Endothelial cell of umbilical vein (primary cell): ENCODE measurements around the gene DPH2. TPM values are rescaled to one million over a fixed set of nuclear protein-coding genes. Genes with fewer than 3 reads are reported as not detected.

Experiments
- BruUV-seq: library from RNA; stranded (reverse); fragments of 400-500 nt; replicated peaks from 2 replicates; lab custom pipeline; 2021; lab: Mats Ljungman, UMichigan
- CTCF ChIA-PET: fragments of 300-600, 350-600 bp; sonication (Branson Sonifier 250); formaldehyde crosslinking; loops from one replicate; lab custom pipeline; 2021; ENCODE audit warnings: antibody characterized with exemption, inconsistent platforms; lab: Charles Lee
- POLR2A ChIA-PET: fragments of 300-600, 350-600 bp; sonication (Branson Sonifier 250); formaldehyde crosslinking; loops from one replicate; lab custom pipeline; 2021; ENCODE audit warnings: antibody characterized with exemption, inconsistent platforms; lab: Charles Lee
- DNase-seq: peaks from one replicate; pipeline ENCODE4 v3.0.0-alpha.2; 2011; ENCODE audit warnings: low read depth, low spot score
- FAIRE-seq: peaks from 2 replicates; lab custom pipeline; 2011; peaks lifted over from hg19 to GRCh38; lab: Jason Lieb, UNC
- H2AFZ ChIP-seq: 2 replicates; pipeline ENCODE4 v1.6.0; 2012; ENCODE audit warnings: low read depth, low read length, control low read depth, inconsistent platforms
- H3K27ac ChIP-seq: 2 replicates; pipeline ENCODE4 v1.5.1; 2011; ENCODE audit warnings: low read depth, mild to moderate bottlenecking, control low read depth, low read length, moderate library complexity; ENCODE audit not compliant: insufficient read depth
- H3K27me3 ChIP-seq, 2 experiments: 2 replicates each; pipeline versions ENCODE4 v1.6.0 to v1.6.1; 2011; ENCODE audit warnings: low read length in 2 of 2, mixed read lengths in 1 of 2; ENCODE audit not compliant: control insufficient read depth in 2 of 2, insufficient read depth in 2 of 2
- H3K36me3 ChIP-seq, 2 experiments: 2 replicates in 1 of 2; 3 replicates in 1 of 2; pipeline ENCODE4 v1.5.1; 2011; ENCODE audit warnings: low read length in 2 of 2, mild to moderate bottlenecking in 1 of 2, moderate library complexity in 1 of 2; ENCODE audit not compliant: control insufficient read depth in 2 of 2, insufficient read depth in 2 of 2; ENCODE audit errors: extremely low read depth in 1 of 2
- H3K4me1 ChIP-seq: 3 replicates; pipeline ENCODE4 v1.5.1; 2011; ENCODE audit warnings: mild to moderate bottlenecking, low read length; ENCODE audit not compliant: control insufficient read depth, insufficient read depth; ENCODE audit errors: extremely low read depth
- H3K4me2 ChIP-seq: 2 replicates; pipeline ENCODE4 v1.6.1; 2011; ENCODE audit warnings: low read length, control low read depth, mixed read lengths; ENCODE audit not compliant: insufficient read depth
- H3K4me3 ChIP-seq, 3 experiments: fragments of 200-600 bp in 1 of 3; sonication (generic), shearing (Covaris generic) in 1 of 3; replicated peaks in 1 of 3; 2 replicates each; pipeline ENCODE4 v1.5.1; 2011 to 2016; ENCODE audit warnings: control low read depth in 3 of 3, low read length in 3 of 3, mild to moderate bottlenecking in 2 of 3, inconsistent platforms in 1 of 3, low read depth in 1 of 3, moderate library complexity in 1 of 3; ENCODE audit not compliant: insufficient read depth in 1 of 3
- H3K79me2 ChIP-seq: 2 replicates; pipeline ENCODE4 v1.6.0; 2012; ENCODE audit warnings: low read length, inconsistent platforms; ENCODE audit not compliant: control insufficient read depth, insufficient read depth
- H3K9ac ChIP-seq: replicated peaks from 2 replicates; pipeline ENCODE3; 2011; ENCODE audit warnings: low read length, control low read depth; ENCODE audit not compliant: insufficient read depth; ENCODE audit errors: extremely low read depth
- H3K9me1 ChIP-seq: replicated peaks from 3 replicates; pipeline ENCODE4 v1.6.0; 2011; ENCODE audit warnings: mild to moderate bottlenecking, low read length; ENCODE audit not compliant: control insufficient read depth, insufficient read depth; ENCODE audit errors: extremely low read depth
- H3K9me3 ChIP-seq: replicated peaks from 2 replicates; pipeline ENCODE4 v1.5.1; 2012; ENCODE audit warnings: low read length, inconsistent platforms; ENCODE audit not compliant: control insufficient read depth, insufficient read depth
- H4K20me1 ChIP-seq: replicated peaks from 2 replicates; pipeline ENCODE3; 2011; ENCODE audit warnings: mild to moderate bottlenecking, low read length; ENCODE audit not compliant: control insufficient read depth, insufficient read depth; ENCODE audit errors: extremely low read depth
- CTCF ChIP-seq, 2 donors: IDR thresholded peaks; 1 replicate in 1 of 2; 2 replicates in 1 of 2; pipeline ENCODE4 v1.5.1; 2011; ENCODE audit warnings: low read length in 2 of 2, mild to moderate bottlenecking in 2 of 2, moderate library complexity in 2 of 2, control low read depth in 1 of 2, inconsistent platforms in 1 of 2, low read depth in 1 of 2; ENCODE audit not compliant: insufficient read depth in 1 of 2; ENCODE audit errors: extremely low read depth in 1 of 2
- EZH2 ChIP-seq: IDR thresholded peaks from 2 replicates; pipeline ENCODE4 v1.6.1; 2012; ENCODE audit warnings: borderline replicate concordance, low read depth, mild to moderate bottlenecking, moderate library complexity, low read length, inconsistent platforms; ENCODE audit not compliant: severe bottlenecking
- FOS ChIP-seq: IDR thresholded peaks from 2 replicates; pipeline ENCODE4 v1.6.1; 2011; ENCODE audit warnings: mild to moderate bottlenecking, low read length, moderate library complexity, borderline replicate concordance; ENCODE audit not compliant: insufficient read depth
- GATA2 ChIP-seq: IDR thresholded peaks from 2 replicates; pipeline ENCODE4 v1.7.0; 2011; ENCODE audit warnings: low read depth, mild to moderate bottlenecking, moderate library complexity, mixed read lengths, low read length; ENCODE audit not compliant: insufficient read length, insufficient read depth
- JUN ChIP-seq: IDR thresholded peaks from 2 replicates; pipeline ENCODE4 v1.6.1; 2011; ENCODE audit warnings: borderline replicate concordance, low read depth; ENCODE audit not compliant: insufficient read length, insufficient read depth
- MAX ChIP-seq: IDR thresholded peaks from 2 replicates; pipeline ENCODE4 v1.6.1; 2011; ENCODE audit not compliant: insufficient read depth, insufficient read length
- MYC ChIP-seq: IDR thresholded peaks from one replicate; pipeline ENCODE4 v1.6.1; 2011; ENCODE audit warnings: mild to moderate bottlenecking, low read depth, low read length
- POLR2A ChIP-seq: IDR thresholded peaks from 2 replicates; pipeline ENCODE4 v1.6.1; 2012; ENCODE audit warnings: low read depth, mild to moderate bottlenecking, control low read depth, low read length
- POLR2AphosphoS5 ChIP-seq: IDR thresholded peaks from 2 replicates; pipeline ENCODE4 v1.6.1; 2012; ENCODE audit warnings: low read depth, mild to moderate bottlenecking, control low read depth, low read length, moderate library complexity; ENCODE audit not compliant: insufficient read depth
- dilution Hi-C: fragments of 300-500 bp; cut with MboI; formaldehyde crosslinking; loops from one replicate; pipeline ENCODE4 v1.15.0; 2019; ENCODE audit warnings: low sequenced_read_pairs; ENCODE audit not compliant: extremely low pct_ligation_motif_present
- intact Hi-C: fragments of 100-400 bp; cut with micrococcal nuclease; formaldehyde crosslinking; loops from one replicate; pipeline ENCODE4 v1.10.0; 2022
- polyA plus RNA-seq, 4 experiments: library from polyadenylated mRNA; depleted of rRNA in 3 of 4; stranded (reverse) in 3 of 4; unstranded in 1 of 4; fragments of >200 nt; gene quantifications; 2 replicates each; pipeline versions ENCODE4 v1.2.1 to v1.2.3, GENCODE V29; 2011 to 2012; ENCODE audit warnings: missing spikeins in 1 of 4
- total RNA-seq: library from RNA; stranded (reverse); gene quantifications from 2 replicates; pipeline ENCODE4 v1.2.3, GENCODE V29; 2021

Gene DPH2
- total and polyA plus RNA-seq, 2 donors (not counting 3 experiments of a cell fraction or from before 2014, with no cell fraction given), result 28.1 to 59.1 TPM

GRCh38 chr1:44016041-44016889 is 46.5 kb downstream of the DPH2 start:
- TF ChIP-seq JUN (no peak), GATA2 (no peak), POLR2A (no peak), POLR2AphosphoS5 (no peak), EZH2 (no peak), MAX (no peak), FOS (no peak), CTCF (IDR thresholded peaks at IDR 0.05; ENCODE audit: extremely low read depth in 1 of 2, insufficient read depth in 1 of 2, low read depth in 1 of 2, low read length in 2 of 2) (no peak), MYC (no peak)
- H3K36me3 ChIP-seq, result no peaks in the 10 kb centered on the region
- no peak for DNase-seq
- intact Hi-C loops (no loop called here), dilution Hi-C loops (no loop called here)
- BruUV-seq, result no TSS peak
- POLR2A ChIA-PET, result interaction anchor here (0.5 kb wide), 1 partner anchor 355 kb away, joined by 3 read pairs; no protein-coding TSS in a partner anchor
- H3K9me3 ChIP-seq, result no peaks in the 10 kb centered on the region
- no peak overlapping the region for H3K4me3 ChIP-seq
- H3K9ac ChIP-seq, result no peak overlapping the region
- no peaks in the 10 kb centered on the region for H3K4me1 ChIP-seq
- H3K9me1 ChIP-seq, result no peaks in the 10 kb centered on the region
- no peak for FAIRE-seq
- H2AFZ ChIP-seq, result no peak overlapping the region
- H3K79me2 ChIP-seq, result no peaks in the 10 kb centered on the region
- H4K20me1 ChIP-seq, result no peaks in the 10 kb centered on the region
- peaks cover 0 to 4% of the 10 kb centered on the region in 2 experiments for H3K27me3 ChIP-seq
- H3K4me2 ChIP-seq, result no peak overlapping the region
- no peak overlapping the region for H3K27ac ChIP-seq
- CTCF ChIA-PET, result interaction anchor here (1.3 to 1.7 kb wide), 2 partner anchors 12 to 14 kb away, joined by 3 to 4 read pairs; no protein-coding TSS in a partner anchor
